HUES64 (cell line): ENCODE results near the gene CD79A.
"Not testable (repeated sequence)": the region's sequence is repeated elsewhere in the genome, so short reads cannot be mapped to it uniquely, and the experiment has no call there.

Source experiments
- H3K27ac ChIP-seq: 2 replicates; pipeline ENCODE4 v1.7.0; 2013; ENCODE audit warnings: low read depth, low read length, inconsistent platforms
- H3K27me3 ChIP-seq: 2 replicates; pipeline ENCODE4 v1.6.1; 2013; ENCODE audit warnings: mild to moderate bottlenecking, low read length; ENCODE audit not compliant: insufficient read depth
- H3K36me3 ChIP-seq: 2 replicates; pipeline ENCODE4 v1.6.1; 2013; ENCODE audit warnings: mild to moderate bottlenecking, low read length; ENCODE audit not compliant: insufficient read depth
- H3K4me1 ChIP-seq: 2 replicates; pipeline ENCODE4 v1.6.1; 2013; ENCODE audit warnings: mild to moderate bottlenecking, low read length, moderate library complexity; ENCODE audit not compliant: insufficient read depth
- H3K4me3 ChIP-seq: 2 replicates; pipeline ENCODE4 v1.5.1; 2013; ENCODE audit warnings: mild to moderate bottlenecking, low read length, moderate library complexity
- H3K9ac ChIP-seq: 2 replicates; pipeline ENCODE4 v1.6.1; 2013; ENCODE audit warnings: mild to moderate bottlenecking, low read depth, low read length
- H3K9me3 ChIP-seq: 2 replicates; pipeline ENCODE4 v1.6.1; 2013; ENCODE audit warnings: low read depth, low read length; ENCODE audit not compliant: insufficient read depth
- WGBS: fragments of 150-250, 120-280 bp; methylation state at CpG from one replicate; pipeline ENCODE4 v1.1.7; 2013; ENCODE audit warnings: missing lambda C conversion rate; 5-methylcytosine and 5-hydroxymethylcytosine counted together

CD79A gene

DNA sequence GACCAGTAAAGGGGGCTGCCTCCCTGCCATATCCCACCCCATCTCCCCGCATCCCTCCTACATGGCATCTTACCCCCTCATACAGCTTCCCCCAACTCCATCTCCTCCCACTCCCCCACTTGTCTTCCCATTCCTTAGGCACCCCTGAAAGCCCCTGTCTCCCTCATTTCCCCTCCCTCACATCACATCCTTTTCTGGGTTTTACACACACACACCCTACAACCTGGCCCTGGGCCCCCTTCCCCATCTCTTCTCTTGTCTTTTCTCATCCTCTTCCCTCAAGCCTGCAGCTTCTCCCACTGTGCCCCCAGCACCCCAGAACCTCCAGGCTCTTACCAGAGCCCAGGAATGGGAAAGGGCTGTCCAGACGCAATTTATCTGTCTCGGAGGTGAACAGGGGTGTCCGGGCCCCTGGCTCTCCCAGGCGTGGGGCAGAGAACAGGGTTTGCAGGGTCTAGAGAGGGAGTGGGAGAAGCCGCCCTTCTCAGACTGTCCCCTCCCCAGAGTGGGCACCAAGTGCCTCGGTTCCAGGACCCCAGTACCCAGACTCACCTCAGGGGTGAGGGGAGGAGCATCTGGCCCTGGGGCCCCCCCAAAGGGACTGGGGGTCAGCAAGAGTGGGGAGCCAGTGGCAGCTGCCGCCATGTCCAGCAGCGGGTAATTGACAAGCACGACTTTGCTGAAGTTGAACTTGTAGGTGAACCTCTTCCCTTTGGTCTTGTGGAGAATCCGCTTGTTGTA lies 31.8 kb downstream of the CD79A start:
- H3K9ac ChIP-seq: no peak overlapping the region
- 88% methylated on average over 9 of the region's 11 CpGs for WGBS
- peaks cover 12% of the 10 kb centered on the region; the same call in 1 of the 2 replicates for H3K36me3 ChIP-seq
- no peaks in the 10 kb centered on the region for H3K9me3 ChIP-seq
- no peak overlapping the region for H3K4me3 ChIP-seq
- H3K27me3 ChIP-seq: peaks cover 52% of the 10 kb centered on the region
- peaks cover 4% of the 10 kb centered on the region; the same call in 1 of the 2 replicates for H3K4me1 ChIP-seq
- no peak overlapping the region for H3K27ac ChIP-seq

DNA sequence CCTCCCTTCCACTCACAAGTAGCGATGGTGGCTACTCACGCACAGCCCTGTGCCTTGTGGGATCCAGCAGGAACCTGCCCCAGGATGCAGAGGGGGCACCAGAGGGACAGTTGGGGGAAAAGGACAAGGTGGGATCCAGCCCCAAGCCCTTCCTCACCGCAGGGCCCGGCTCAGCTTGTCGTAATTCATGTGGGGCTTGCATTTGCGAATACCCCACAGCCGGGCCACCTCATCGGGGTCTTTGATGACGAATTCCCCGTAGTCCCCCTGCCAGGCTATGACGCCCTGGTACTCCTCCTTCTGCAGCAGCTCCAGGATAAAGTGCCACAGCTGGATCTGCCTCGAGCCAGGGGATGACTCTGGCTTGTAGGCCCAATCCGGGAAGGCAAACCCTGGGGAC lies 32.6 kb downstream of the CD79A start:
- H3K36me3 ChIP-seq: peaks cover 5% of the 10 kb centered on the region; the same call in 1 of the 2 replicates
- peaks cover 4% of the 10 kb centered on the region; the same call in 1 of the 2 replicates for H3K4me1 ChIP-seq
- H3K27ac ChIP-seq: no peak overlapping the region
- 67% methylated on average over 13 of the region's 13 CpGs for WGBS
- no peak overlapping the region for H3K9ac ChIP-seq
- no peak overlapping the region for H3K4me3 ChIP-seq
- peaks cover 60% of the 10 kb centered on the region for H3K27me3 ChIP-seq
- H3K9me3 ChIP-seq: no peaks in the 10 kb centered on the region

GRCh38 chr19:41910240-41910991 lies 33.3 kb downstream of the CD79A start:
- 77% methylated on average over 12 of the region's 12 CpGs for WGBS
- Histone ChIP-seq H3K27me3 (peaks cover 67% of the 10 kb centered on the region), H3K27ac (no peak overlapping the region), H3K4me3 (no peak overlapping the region), H3K36me3 (peaks cover 3% of the 10 kb centered on the region; the same call in 1 of the 2 replicates), H3K9me3 (no peaks in the 10 kb centered on the region), H3K4me1 (peaks cover 4% of the 10 kb centered on the region; the same call in 1 of the 2 replicates), H3K9ac (no peak overlapping the region)

GRCh38 chr19:41910992-41911888 lies 34.2 kb downstream of the CD79A start:
- Histone ChIP-seq H3K27ac (no peak overlapping the region), H3K9me3 (no peaks in the 10 kb centered on the region), H3K27me3 (peaks cover 75% of the 10 kb centered on the region), H3K4me3 (no peak overlapping the region), H3K4me1 (peaks cover 4% of the 10 kb centered on the region; the same call in 1 of the 2 replicates), H3K36me3 (no peaks in the 10 kb centered on the region), H3K9ac (no peak overlapping the region)
- WGBS: 85% methylated on average over 13 of the region's 13 CpGs

GRCh38 chr19:41911889-41912731 lies 35.0 kb downstream of the CD79A start:
- 19% methylated on average over 29 of the region's 29 CpGs for WGBS
- Histone ChIP-seq H3K9ac (no peak overlapping the region), H3K27ac (no peak overlapping the region), H3K9me3 (no peaks in the 10 kb centered on the region), H3K27me3 (peaks cover 84% of the 10 kb centered on the region), H3K4me1 (peaks cover 4% of the 10 kb centered on the region; the same call in 1 of the 2 replicates), H3K4me3 (peak overlapping the region; percentile 27; the same call in 1 of the 2 replicates), H3K36me3 (no peaks in the 10 kb centered on the region)

DNA sequence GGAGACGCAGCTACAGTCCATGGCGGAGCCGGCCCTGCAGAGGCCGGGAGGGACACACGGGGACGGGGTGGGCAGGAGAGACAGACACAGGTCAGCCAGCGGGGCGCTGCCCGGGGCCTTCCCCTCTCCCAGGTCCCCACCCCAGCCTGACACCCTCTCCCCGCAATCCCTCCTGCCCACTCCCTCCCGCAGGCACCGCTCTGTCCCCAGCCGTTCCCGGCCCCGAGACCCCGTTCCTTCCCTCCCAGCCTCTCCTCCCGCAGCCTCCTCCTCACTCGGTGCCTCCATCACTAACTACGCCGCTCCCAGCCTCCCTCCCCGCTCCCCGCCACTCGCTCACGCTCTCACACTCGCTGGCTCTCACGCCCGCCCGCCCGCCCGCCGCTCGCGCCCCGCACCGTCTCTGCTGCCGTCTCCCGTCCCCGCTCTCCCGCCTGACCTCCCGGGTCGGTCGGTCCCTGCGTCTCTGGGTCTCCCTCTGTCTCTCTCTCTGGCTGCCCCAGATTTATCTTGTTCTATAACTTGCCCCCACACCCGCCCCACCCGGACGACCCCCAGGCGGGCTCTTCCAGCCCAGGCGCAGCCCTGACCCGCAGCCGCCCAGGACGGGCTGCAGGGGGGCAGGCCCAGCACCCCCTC lies 35.9 kb downstream of the CD79A start:
- WGBS: 1% methylated on average over 48 of the region's 51 CpGs
- H3K9ac ChIP-seq: no peak overlapping the region
- no peaks in the 10 kb centered on the region for H3K36me3 ChIP-seq
- no peaks in the 10 kb centered on the region for H3K9me3 ChIP-seq
- H3K27me3 ChIP-seq: peaks cover 93% of the 10 kb centered on the region
- H3K4me3 ChIP-seq: peak overlapping the region; percentile 45
- no peak overlapping the region for H3K27ac ChIP-seq
- H3K4me1 ChIP-seq: peaks cover 4% of the 10 kb centered on the region; the same call in 1 of the 2 replicates

GRCh38 chr19:41913538-41914423 lies 36.7 kb downstream of the CD79A start:
- WGBS: 15% methylated on average over 21 of the region's 21 CpGs
- H3K9ac ChIP-seq: no peak overlapping the region
- peaks cover 98% of the 10 kb centered on the region for H3K27me3 ChIP-seq
- no peaks in the 10 kb centered on the region for H3K36me3 ChIP-seq
- H3K9me3 ChIP-seq: no peaks in the 10 kb centered on the region
- no peak overlapping the region for H3K27ac ChIP-seq
- H3K4me1 ChIP-seq: peaks cover 4% of the 10 kb centered on the region; the same call in 1 of the 2 replicates
- no peak overlapping the region; the same call in 1 of the 2 replicates for H3K4me3 ChIP-seq

DNA sequence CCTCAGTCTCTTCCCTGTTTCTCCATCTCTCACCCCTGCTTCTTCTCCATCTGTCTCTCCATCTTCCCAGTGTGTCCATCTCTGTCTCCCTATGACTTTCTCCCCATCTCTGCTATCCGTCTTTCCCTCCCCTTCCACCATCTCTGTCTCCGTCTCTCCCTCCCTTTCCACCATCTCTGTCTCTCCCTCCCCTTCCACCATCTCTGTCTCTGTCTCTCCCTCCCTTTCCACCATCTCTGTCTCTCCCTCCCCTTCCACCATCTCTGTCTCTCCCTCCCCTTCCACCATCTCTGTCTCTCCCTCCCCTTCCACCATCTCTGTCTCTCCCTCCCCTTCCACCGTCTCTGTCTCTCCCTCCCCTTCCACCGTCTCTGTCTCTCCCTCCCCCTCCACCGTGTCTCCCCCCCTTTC lies 37.4 kb downstream of the CD79A start:
- H3K27me3 ChIP-seq: peaks cover 100% of the 10 kb centered on the region
- not testable (repeated sequence) for H3K4me3 ChIP-seq, H3K27ac ChIP-seq, H3K9ac ChIP-seq, H3K9me3 ChIP-seq, H3K4me1 ChIP-seq, H3K36me3 ChIP-seq
- WGBS: 3% methylated on average over 2 of the region's 5 CpGs

DNA sequence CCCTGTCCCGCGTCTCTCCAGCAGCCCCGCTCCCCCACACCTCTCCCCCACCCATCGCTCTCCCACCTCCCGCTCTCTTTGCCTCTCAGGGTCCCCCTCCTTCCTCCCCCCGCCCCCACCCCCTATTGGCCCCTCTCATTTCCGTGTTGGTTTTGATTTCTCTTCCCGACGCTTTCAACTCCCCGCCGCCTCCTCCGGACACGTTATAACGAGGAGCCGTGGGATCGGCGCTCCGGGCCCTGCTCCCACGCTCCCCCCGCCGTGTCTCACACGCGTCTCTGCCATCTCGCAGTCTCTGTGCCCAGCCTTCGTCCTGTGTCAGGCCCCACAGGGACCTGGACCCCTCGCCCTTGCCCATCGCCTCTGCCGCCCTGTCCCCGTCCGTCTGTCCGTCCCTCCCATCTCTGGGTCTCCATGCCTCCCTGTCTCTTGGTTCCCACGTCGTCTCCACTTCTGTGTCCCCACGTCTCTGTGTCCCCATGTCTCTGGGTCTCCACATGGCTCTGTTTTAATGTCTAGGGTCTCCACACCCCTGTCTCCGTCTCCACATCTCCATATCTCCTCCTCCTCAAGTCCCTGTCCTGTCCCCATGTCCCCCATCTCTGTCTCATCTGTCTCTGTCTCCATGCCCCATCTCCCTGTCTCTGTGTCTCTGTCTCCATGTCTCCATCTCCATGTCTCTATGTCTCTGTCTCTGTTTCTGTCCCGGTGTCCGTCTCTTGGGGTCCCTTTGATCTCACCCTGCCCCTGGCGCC lies 38.1 kb downstream of the CD79A start:
- Histone ChIP-seq H3K27me3 (peaks cover 100% of the 10 kb centered on the region), H3K9ac (no peak overlapping the region)
- 11% methylated on average over 37 of the region's 38 CpGs for WGBS

More for the DNA sequence above, 38.1 kb downstream of the CD79A start:
- Histone ChIP-seq H3K9me3 (no peaks in the 10 kb centered on the region), H3K4me3 (no peak overlapping the region), H3K36me3 (no peaks in the 10 kb centered on the region), H3K4me1 (peaks cover 4% of the 10 kb centered on the region; the same call in 1 of the 2 replicates), H3K27ac (no peak overlapping the region)
